ENCODE measurements around the gene EHMT1. TPM values are rescaled to one million over a fixed set of nuclear protein-coding genes. Genes with fewer than 3 reads are reported as not detected.

The EHMT1 gene
- total RNA-seq, 6 experiments from 2014 or later = 41.0 to 116 (median 46.9) TPM

DNA sequence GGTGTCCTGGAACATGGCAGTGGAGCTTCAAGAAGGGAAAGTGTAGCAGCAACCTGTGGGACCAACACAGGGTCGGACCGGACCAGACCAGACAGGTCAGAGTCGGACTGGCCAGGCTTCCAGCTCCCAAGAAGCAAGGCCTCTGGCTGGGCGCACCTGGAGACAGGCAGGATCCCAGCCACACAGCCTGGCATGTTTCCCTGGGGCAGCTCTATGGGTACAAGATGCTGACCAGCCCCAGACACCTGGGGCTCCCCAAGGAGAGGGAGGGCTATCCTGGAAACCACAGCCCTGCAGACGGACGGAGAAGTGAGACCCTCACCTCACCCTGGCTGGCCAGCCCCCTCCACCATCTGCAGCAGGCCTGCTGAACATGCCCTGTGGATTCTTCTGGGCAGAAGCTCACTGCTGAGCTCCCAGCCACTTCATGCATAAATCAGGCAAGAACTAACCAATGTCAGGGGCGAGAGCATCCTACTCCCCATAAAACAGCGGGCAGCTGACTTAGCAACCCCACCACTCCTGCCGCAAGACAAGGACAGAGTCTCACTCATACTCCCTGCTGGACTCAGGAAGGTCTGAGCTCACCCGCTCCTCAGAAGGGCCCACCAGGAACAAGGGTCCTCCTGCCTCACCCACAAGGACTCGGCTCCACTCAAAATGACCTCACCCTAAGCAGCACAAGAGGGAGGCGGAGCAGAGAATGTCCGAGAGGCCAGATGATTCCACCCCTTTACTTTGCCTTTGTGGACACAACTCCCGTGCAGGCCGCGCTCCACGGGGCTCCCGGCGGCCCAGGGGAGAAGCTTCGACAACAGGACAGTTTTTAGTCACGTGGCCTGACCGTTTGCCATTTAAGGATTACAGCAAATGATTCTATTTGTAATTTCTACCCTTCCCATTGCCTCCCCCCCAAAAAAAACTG is 37.2 kb upstream of the EHMT1 start:
- Mint-ChIP-seq H3K27me3 (ENCODE audit: insufficient read depth) (peaks cover 3% of the 10 kb centered on the region), H3K27ac (no peak overlapping the region)

GRCh38 chr9:137582286-137582860 is 36.4 kb upstream of the EHMT1 start:
- no peak overlapping the region for H3K27ac Mint-ChIP-seq
- peaks cover under 1% of the 10 kb centered on the region for H3K36me3 Mint-ChIP-seq (ENCODE audit: low read depth)
- TF ChIP-seq, protein P1, sequence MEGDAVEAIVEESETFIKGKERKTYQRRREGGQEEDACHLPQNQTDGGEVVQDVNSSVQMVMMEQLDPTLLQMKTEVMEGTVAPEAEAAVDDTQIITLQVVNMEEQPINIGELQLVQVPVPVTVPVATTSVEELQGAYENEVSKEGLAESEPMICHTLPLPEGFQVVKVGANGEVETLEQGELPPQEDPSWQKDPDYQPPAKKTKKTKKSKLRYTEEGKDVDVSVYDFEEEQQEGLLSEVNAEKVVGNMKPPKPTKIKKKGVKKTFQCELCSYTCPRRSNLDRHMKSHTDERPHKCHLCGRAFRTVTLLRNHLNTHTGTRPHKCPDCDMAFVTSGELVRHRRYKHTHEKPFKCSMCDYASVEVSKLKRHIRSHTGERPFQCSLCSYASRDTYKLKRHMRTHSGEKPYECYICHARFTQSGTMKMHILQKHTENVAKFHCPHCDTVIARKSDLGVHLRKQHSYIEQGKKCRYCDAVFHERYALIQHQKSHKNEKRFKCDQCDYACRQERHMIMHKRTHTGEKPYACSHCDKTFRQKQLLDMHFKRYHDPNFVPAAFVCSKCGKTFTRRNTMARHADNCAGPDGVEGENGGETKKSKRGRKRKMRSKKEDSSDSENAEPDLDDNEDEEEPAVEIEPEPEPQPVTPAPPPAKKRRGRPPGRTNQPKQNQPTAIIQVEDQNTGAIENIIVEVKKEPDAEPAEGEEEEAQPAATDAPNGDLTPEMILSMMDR (IDR thresholded peaks at IDR 0.05) = peak; percentile 59

More for the DNA sequence above, 37.2 kb upstream of the EHMT1 start:
- no peak for DNase-seq
- Mint-ChIP-seq H3K9me3 (no peaks in the 10 kb centered on the region), H3K36me3 (ENCODE audit: low read depth) (peaks cover 4% of the 10 kb centered on the region), H3K4me1 (ENCODE audit: low read depth) (peaks cover 19% of the 10 kb centered on the region), H3K4me3 (no peak overlapping the region)
- TF ChIP-seq, protein P1 (IDR thresholded peaks at IDR 0.05) = no peak

GRCh38 chr9:137583347-137583746 is 35.5 kb upstream of the EHMT1 start:
- no peak overlapping the region for H3K4me3 Mint-ChIP-seq
- peaks cover 9% of the 10 kb centered on the region for H3K36me3 Mint-ChIP-seq (ENCODE audit: low read depth)
- no peaks in the 10 kb centered on the region for H3K9me3 Mint-ChIP-seq
- H3K27ac Mint-ChIP-seq = no peak overlapping the region; the same call in 1 of the 2 replicates
- H3K27me3 Mint-ChIP-seq (ENCODE audit: insufficient read depth) = peaks cover 3% of the 10 kb centered on the region; the same call in 1 of the 2 replicates
- peaks cover 13% of the 10 kb centered on the region for H3K4me1 Mint-ChIP-seq (ENCODE audit: low read depth)
- TF ChIP-seq, protein P1 (IDR thresholded peaks at IDR 0.05) = no peak
- DNase-seq = no peak

More at GRCh38 chr9:137582286-137582860, 36.4 kb upstream of the EHMT1 start:
- Mint-ChIP-seq H3K27me3 (ENCODE audit: insufficient read depth) (peaks cover 3% of the 10 kb centered on the region), H3K4me1 (ENCODE audit: low read depth) (peaks cover 13% of the 10 kb centered on the region), H3K9me3 (no peaks in the 10 kb centered on the region), H3K4me3 (no peak overlapping the region)
- no peak for DNase-seq

GRCh38 chr9:137583957-137584356 is 34.8 kb upstream of the EHMT1 start:
- H3K27ac Mint-ChIP-seq = no peak overlapping the region
- peaks cover 3% of the 10 kb centered on the region; the same call in 1 of the 2 replicates for H3K27me3 Mint-ChIP-seq (ENCODE audit: insufficient read depth)
- DNase-seq = no peak
- no peaks in the 10 kb centered on the region for H3K9me3 Mint-ChIP-seq
- no peak overlapping the region for H3K4me3 Mint-ChIP-seq
- H3K4me1 Mint-ChIP-seq (ENCODE audit: low read depth) = peaks cover 19% of the 10 kb centered on the region
- peaks cover 9% of the 10 kb centered on the region for H3K36me3 Mint-ChIP-seq (ENCODE audit: low read depth)
- TF ChIP-seq, protein P1 (IDR thresholded peaks at IDR 0.05) = no peak

DNA sequence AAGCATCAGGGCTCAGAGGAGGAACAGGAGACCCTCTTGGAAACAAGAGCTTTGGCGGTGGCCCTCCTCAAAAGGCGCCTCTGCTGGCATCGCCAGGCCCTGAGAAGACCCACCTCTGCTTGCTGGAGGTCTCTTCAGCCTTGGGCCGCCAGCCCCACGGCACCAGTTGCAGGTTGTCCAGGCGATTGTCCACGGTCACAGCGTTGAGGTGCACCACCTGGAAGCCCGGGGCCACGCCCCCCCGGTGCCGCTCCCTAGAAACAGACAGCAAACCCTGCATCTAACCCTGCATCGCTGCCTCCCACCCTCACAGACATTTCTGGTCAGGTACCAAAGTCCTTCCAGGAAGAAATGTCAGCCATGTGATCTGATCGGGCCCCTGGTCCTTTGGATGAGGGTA is 32.0 kb upstream of the EHMT1 start:
- Mint-ChIP-seq H3K9me3 (no peaks in the 10 kb centered on the region), H3K4me1 (ENCODE audit: low read depth) (peaks cover 19% of the 10 kb centered on the region), H3K27me3 (ENCODE audit: insufficient read depth) (no peaks in the 10 kb centered on the region; the same call in 1 of the 2 replicates), H3K4me3 (no peak overlapping the region), H3K36me3 (ENCODE audit: low read depth) (peaks cover 9% of the 10 kb centered on the region), H3K27ac (no peak overlapping the region)
- TF ChIP-seq, protein P1 (IDR thresholded peaks at IDR 0.05) = no peak
- no peak for DNase-seq

Measured in HFFc6 (cell line).